AG09319 (cell line): ENCODE measurements around the gene TMEM39A.

ENCODE experiments used
- DNase-seq: peaks from one replicate; pipeline ENCODE4 v3.0.0-alpha.2; 2010; ENCODE audit warnings: low read depth; ENCODE audit errors: extremely low read depth
- TF ChIP-seq, protein P1 (sequence below): IDR thresholded peaks from 2 replicates; pipeline ENCODE4 v1.5.1; 2011; ENCODE audit warnings: low read depth, mild to moderate bottlenecking, inconsistent platforms, low read length, moderate library complexity

The TMEM39A gene

DNA sequence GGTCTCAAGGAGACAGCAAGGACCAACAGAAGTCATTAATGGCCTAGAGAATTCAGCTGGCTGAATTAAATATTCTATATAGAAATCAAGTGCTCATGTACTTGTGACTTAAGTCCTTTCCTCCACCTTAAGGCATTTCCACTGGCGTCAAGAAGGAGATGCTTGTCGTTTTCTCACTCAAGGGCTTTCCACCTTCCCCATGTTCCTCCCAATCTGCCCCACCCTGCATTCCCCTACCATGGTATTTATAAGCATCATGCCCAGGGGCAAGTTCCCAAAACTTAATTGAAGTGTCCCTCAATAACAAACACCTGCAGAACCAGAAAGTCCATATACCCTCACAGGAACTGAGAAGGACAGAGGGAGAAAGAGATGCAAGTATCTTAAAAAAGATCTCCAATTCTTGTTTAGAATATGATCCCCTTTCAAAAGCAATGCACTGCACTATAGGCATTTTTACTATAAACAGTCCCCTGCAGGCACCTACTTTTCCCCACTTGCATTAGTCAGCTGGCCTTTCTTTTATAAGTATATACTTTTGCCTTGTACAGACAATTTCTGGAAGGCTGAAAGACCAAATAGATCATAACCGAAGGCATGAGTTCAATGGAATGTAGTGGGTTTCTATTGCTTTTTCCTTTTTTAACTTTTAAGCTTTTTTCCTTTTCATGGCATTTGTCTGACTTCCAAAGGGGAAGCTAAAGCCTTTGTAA, 29.6 kb downstream of the TMEM39A start:
- TF ChIP-seq, protein P1, sequence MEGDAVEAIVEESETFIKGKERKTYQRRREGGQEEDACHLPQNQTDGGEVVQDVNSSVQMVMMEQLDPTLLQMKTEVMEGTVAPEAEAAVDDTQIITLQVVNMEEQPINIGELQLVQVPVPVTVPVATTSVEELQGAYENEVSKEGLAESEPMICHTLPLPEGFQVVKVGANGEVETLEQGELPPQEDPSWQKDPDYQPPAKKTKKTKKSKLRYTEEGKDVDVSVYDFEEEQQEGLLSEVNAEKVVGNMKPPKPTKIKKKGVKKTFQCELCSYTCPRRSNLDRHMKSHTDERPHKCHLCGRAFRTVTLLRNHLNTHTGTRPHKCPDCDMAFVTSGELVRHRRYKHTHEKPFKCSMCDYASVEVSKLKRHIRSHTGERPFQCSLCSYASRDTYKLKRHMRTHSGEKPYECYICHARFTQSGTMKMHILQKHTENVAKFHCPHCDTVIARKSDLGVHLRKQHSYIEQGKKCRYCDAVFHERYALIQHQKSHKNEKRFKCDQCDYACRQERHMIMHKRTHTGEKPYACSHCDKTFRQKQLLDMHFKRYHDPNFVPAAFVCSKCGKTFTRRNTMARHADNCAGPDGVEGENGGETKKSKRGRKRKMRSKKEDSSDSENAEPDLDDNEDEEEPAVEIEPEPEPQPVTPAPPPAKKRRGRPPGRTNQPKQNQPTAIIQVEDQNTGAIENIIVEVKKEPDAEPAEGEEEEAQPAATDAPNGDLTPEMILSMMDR: no peak
- no peak for DNase-seq

DNA sequence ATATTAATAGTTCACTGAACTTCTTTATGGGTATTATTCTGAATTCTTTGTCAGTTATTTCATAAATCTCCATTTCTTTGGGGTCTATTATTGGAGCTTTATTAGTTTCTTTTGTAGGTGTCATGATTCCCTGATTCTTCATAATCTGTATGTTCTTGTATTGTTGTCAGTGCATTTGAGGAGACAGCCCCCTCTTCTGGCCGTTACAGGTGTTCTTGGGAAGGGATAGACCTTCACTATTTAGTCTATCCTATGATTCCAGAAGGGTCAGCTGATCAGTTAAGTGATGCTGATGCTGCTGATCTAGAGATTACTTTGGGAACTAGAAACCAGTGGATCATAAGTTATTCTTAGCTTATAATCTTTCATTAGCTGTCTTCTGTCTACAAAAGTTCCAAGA, 34.9 kb downstream of the TMEM39A start:
- no peak for DNase-seq
- TF ChIP-seq, protein P1: no peak

DNA sequence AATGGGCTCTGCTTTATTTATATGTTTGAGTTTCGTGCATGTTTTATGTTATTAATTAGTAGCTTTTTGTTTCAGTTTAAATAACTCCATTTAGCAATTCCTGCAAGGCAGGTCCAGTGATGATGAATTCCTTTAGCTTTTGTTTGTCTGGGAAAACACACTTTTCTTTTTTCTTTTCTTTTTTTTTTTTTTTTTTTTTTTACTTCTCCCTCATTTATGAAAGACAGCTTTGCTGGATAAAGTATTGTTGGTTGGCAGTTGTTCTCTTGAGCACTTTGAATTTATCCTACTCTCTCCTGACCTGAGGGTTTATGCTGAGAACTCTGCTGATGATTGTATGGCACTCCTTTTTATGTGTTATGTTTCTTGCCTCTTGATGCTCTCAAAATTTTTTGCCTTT, 35.7 kb downstream of the TMEM39A start:
- TF ChIP-seq, protein P1: no peak
- DNase-seq: no peak

- TF ChIP-seq, protein P1: no peak
- DNase-seq: no peak
Measured at GRCh38 chr3:119420196-119420595, 43.2 kb downstream of the TMEM39A start.

GRCh38 chr3:119418641-119419040, 44.8 kb downstream of the TMEM39A start:
- no peak for DNase-seq
- TF ChIP-seq, protein P1: no peak

DNA sequence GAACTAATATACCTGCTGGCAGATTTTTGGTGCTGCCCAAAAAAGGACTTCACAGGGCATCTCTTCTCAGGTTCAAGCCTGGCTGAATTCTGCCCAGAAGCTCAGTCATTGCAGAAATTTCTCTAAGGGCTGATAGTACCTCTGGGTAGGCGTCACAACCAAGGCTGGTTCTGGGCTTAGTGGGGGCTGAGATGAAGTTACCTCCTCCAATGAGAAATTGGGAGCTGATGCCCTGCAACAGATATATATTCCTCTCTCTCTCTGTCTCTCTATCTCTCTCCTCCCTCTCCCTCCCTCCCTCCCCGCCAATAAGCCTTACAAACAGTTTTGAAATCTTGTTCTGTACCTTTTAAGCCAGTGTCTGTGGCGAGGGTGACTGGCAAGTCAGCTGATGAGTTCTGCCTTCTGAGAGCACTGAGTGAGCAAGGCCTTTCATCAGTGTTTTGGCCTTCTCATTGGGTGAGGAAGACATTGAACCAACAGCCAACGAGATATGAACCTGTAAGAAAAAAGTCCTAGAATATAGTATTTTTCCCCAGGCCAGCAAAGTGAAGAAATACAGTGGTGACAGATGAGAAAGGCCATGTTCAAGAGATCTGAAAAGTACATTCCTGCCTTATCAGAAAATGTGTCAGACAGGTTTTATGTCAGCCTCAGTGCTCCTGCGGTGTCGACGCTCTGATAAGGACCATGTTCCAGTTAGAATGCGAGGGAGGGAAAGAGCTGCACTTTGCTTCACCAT, 45.5 kb downstream of the TMEM39A start:
- DNase-seq: no peak
- TF ChIP-seq, protein P1: no peak

DNA sequence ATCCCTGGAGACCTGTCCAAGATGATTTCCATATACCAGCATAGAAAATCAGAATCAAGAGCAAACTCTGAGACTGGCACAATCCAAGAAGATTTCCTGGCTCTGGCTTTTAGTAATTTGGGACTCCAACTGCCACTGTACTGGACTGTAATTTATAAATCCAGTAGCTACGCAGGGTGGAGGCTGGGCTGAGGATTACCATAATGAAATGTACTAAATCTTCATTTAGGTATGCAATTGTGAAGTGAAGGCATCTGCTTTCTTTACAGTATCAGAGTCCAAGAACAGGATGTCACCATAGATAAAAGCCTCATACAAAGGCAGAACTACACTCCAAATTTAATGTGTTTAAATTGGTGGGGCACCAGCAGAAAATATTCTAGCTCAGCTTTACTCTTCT, 46.5 kb downstream of the TMEM39A start:
- no peak for DNase-seq
- TF ChIP-seq, protein P1: no peak
